Endothelial cell of umbilical vein (primary cell): ENCODE measurements around the gene UNC5B. TPM values are rescaled to one million over a fixed set of nuclear protein-coding genes. Genes with fewer than 3 reads are reported as not detected.

ENCODE experiments used
- BruUV-seq: library from RNA; stranded (reverse); fragments of 400-500 nt; replicated peaks from 2 replicates; lab custom pipeline; 2021; lab: Mats Ljungman, UMichigan
- CTCF ChIA-PET: fragments of 300-600, 350-600 bp; sonication (Branson Sonifier 250); formaldehyde crosslinking; loops from one replicate; lab custom pipeline; 2021; ENCODE audit warnings: antibody characterized with exemption, inconsistent platforms; lab: Charles Lee
- POLR2A ChIA-PET: fragments of 300-600, 350-600 bp; sonication (Branson Sonifier 250); formaldehyde crosslinking; loops from one replicate; lab custom pipeline; 2021; ENCODE audit warnings: antibody characterized with exemption, inconsistent platforms; lab: Charles Lee
- DNase-seq: peaks from one replicate; pipeline ENCODE4 v3.0.0-alpha.2; 2011; ENCODE audit warnings: low read depth, low spot score
- FAIRE-seq: peaks from 2 replicates; lab custom pipeline; 2011; peaks lifted over from hg19 to GRCh38; lab: Jason Lieb, UNC
- H2AFZ ChIP-seq: 2 replicates; pipeline ENCODE4 v1.6.0; 2012; ENCODE audit warnings: low read depth, low read length, control low read depth, inconsistent platforms
- H3K27ac ChIP-seq: 2 replicates; pipeline ENCODE4 v1.5.1; 2011; ENCODE audit warnings: low read depth, mild to moderate bottlenecking, control low read depth, low read length, moderate library complexity; ENCODE audit not compliant: insufficient read depth
- H3K27me3 ChIP-seq, 2 experiments: 2 replicates each; pipeline versions ENCODE4 v1.6.0 to v1.6.1; 2011; ENCODE audit warnings: low read length in 2 of 2, mixed read lengths in 1 of 2; ENCODE audit not compliant: control insufficient read depth in 2 of 2, insufficient read depth in 2 of 2
- H3K36me3 ChIP-seq, 2 experiments: 2 replicates in 1 of 2; 3 replicates in 1 of 2; pipeline ENCODE4 v1.5.1; 2011; ENCODE audit warnings: low read length in 2 of 2, mild to moderate bottlenecking in 1 of 2, moderate library complexity in 1 of 2; ENCODE audit not compliant: control insufficient read depth in 2 of 2, insufficient read depth in 2 of 2; ENCODE audit errors: extremely low read depth in 1 of 2
- H3K4me1 ChIP-seq: 3 replicates; pipeline ENCODE4 v1.5.1; 2011; ENCODE audit warnings: mild to moderate bottlenecking, low read length; ENCODE audit not compliant: control insufficient read depth, insufficient read depth; ENCODE audit errors: extremely low read depth
- H3K4me2 ChIP-seq: 2 replicates; pipeline ENCODE4 v1.6.1; 2011; ENCODE audit warnings: low read length, control low read depth, mixed read lengths; ENCODE audit not compliant: insufficient read depth
- H3K4me3 ChIP-seq, 3 experiments: fragments of 200-600 bp in 1 of 3; sonication (generic), shearing (Covaris generic) in 1 of 3; replicated peaks in 1 of 3; 2 replicates each; pipeline ENCODE4 v1.5.1; 2011 to 2016; ENCODE audit warnings: control low read depth in 3 of 3, low read length in 3 of 3, mild to moderate bottlenecking in 2 of 3, inconsistent platforms in 1 of 3, low read depth in 1 of 3, moderate library complexity in 1 of 3; ENCODE audit not compliant: insufficient read depth in 1 of 3
- H3K79me2 ChIP-seq: 2 replicates; pipeline ENCODE4 v1.6.0; 2012; ENCODE audit warnings: low read length, inconsistent platforms; ENCODE audit not compliant: control insufficient read depth, insufficient read depth
- H3K9ac ChIP-seq: replicated peaks from 2 replicates; pipeline ENCODE3; 2011; ENCODE audit warnings: low read length, control low read depth; ENCODE audit not compliant: insufficient read depth; ENCODE audit errors: extremely low read depth
- H3K9me1 ChIP-seq: replicated peaks from 3 replicates; pipeline ENCODE4 v1.6.0; 2011; ENCODE audit warnings: mild to moderate bottlenecking, low read length; ENCODE audit not compliant: control insufficient read depth, insufficient read depth; ENCODE audit errors: extremely low read depth
- H3K9me3 ChIP-seq: replicated peaks from 2 replicates; pipeline ENCODE4 v1.5.1; 2012; ENCODE audit warnings: low read length, inconsistent platforms; ENCODE audit not compliant: control insufficient read depth, insufficient read depth
- H4K20me1 ChIP-seq: replicated peaks from 2 replicates; pipeline ENCODE3; 2011; ENCODE audit warnings: mild to moderate bottlenecking, low read length; ENCODE audit not compliant: control insufficient read depth, insufficient read depth; ENCODE audit errors: extremely low read depth
- EZH2 ChIP-seq: IDR thresholded peaks from 2 replicates; pipeline ENCODE4 v1.6.1; 2012; ENCODE audit warnings: borderline replicate concordance, low read depth, mild to moderate bottlenecking, moderate library complexity, low read length, inconsistent platforms; ENCODE audit not compliant: severe bottlenecking
- FOS ChIP-seq: IDR thresholded peaks from 2 replicates; pipeline ENCODE4 v1.6.1; 2011; ENCODE audit warnings: mild to moderate bottlenecking, low read length, moderate library complexity, borderline replicate concordance; ENCODE audit not compliant: insufficient read depth
- GATA2 ChIP-seq: IDR thresholded peaks from 2 replicates; pipeline ENCODE4 v1.7.0; 2011; ENCODE audit warnings: low read depth, mild to moderate bottlenecking, moderate library complexity, mixed read lengths, low read length; ENCODE audit not compliant: insufficient read length, insufficient read depth
- JUN ChIP-seq: IDR thresholded peaks from 2 replicates; pipeline ENCODE4 v1.6.1; 2011; ENCODE audit warnings: borderline replicate concordance, low read depth; ENCODE audit not compliant: insufficient read length, insufficient read depth
- MYC ChIP-seq: IDR thresholded peaks from one replicate; pipeline ENCODE4 v1.6.1; 2011; ENCODE audit warnings: mild to moderate bottlenecking, low read depth, low read length
- POLR2A ChIP-seq: IDR thresholded peaks from 2 replicates; pipeline ENCODE4 v1.6.1; 2012; ENCODE audit warnings: low read depth, mild to moderate bottlenecking, control low read depth, low read length
- POLR2AphosphoS5 ChIP-seq: IDR thresholded peaks from 2 replicates; pipeline ENCODE4 v1.6.1; 2012; ENCODE audit warnings: low read depth, mild to moderate bottlenecking, control low read depth, low read length, moderate library complexity; ENCODE audit not compliant: insufficient read depth
- dilution Hi-C: fragments of 300-500 bp; cut with MboI; formaldehyde crosslinking; loops from one replicate; pipeline ENCODE4 v1.15.0; 2019; ENCODE audit warnings: low sequenced_read_pairs; ENCODE audit not compliant: extremely low pct_ligation_motif_present
- intact Hi-C: fragments of 100-400 bp; cut with micrococcal nuclease; formaldehyde crosslinking; loops from one replicate; pipeline ENCODE4 v1.10.0; 2022
- polyA plus RNA-seq, 4 experiments: library from polyadenylated mRNA; depleted of rRNA in 3 of 4; stranded (reverse) in 3 of 4; unstranded in 1 of 4; fragments of >200 nt; gene quantifications; 2 replicates each; pipeline versions ENCODE4 v1.2.1 to v1.2.3, GENCODE V29; 2011 to 2012; ENCODE audit warnings: missing spikeins in 1 of 4
- total RNA-seq: library from RNA; stranded (reverse); gene quantifications from 2 replicates; pipeline ENCODE4 v1.2.3, GENCODE V29; 2021
- TF ChIP-seq, protein P1 (sequence below), 2 donors: IDR thresholded peaks; 1 replicate in 1 of 2; 2 replicates in 1 of 2; pipeline ENCODE4 v1.5.1; 2011; ENCODE audit warnings: low read length in 2 of 2, mild to moderate bottlenecking in 2 of 2, moderate library complexity in 2 of 2, control low read depth in 1 of 2, inconsistent platforms in 1 of 2, low read depth in 1 of 2; ENCODE audit not compliant: insufficient read depth in 1 of 2; ENCODE audit errors: extremely low read depth in 1 of 2
- TF ChIP-seq, protein P2 (sequence below): IDR thresholded peaks from 2 replicates; pipeline ENCODE4 v1.6.1; 2011; ENCODE audit not compliant: insufficient read depth, insufficient read length

The UNC5B gene
- total and polyA plus RNA-seq, 2 donors (not counting 3 experiments of a cell fraction or from before 2014, with no cell fraction given), result 0.39 to 2.5 TPM

DNA sequence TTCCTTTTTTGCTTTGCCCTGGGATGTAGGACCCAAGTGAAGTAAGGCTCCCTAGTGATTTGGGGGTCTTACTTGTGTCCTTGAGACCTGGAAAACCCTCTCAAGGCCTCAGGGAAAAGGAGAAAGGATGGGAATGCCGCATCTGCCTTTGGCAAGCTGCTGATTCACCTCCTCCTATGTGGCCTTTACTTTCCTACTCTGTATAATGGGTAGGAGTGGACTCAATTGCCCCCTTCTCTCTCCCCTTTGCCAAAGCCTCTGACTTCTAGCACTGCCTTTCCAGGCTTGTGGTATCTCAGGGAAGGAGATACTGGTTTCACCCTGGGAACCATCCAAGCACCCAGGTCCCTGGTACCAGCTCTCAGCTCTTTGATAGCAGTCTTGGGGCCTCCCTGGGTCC is 35.4 kb downstream of the UNC5B start:
- Histone ChIP-seq H3K9me1 (no peaks in the 10 kb centered on the region), H3K27me3 (peaks cover 0 to 11% of the 10 kb centered on the region in 2 experiments), H3K9ac (no peak overlapping the region), H3K4me3 (no peak overlapping the region), H2AFZ (no peak overlapping the region), H3K4me1 (peaks cover 14% of the 10 kb centered on the region), H3K36me3 (no peaks in the 10 kb centered on the region), H3K27ac (no peak overlapping the region), H3K4me2 (no peak overlapping the region), H3K79me2 (no peaks in the 10 kb centered on the region), H3K9me3 (no peaks in the 10 kb centered on the region), H4K20me1 (no peaks in the 10 kb centered on the region)
- dilution Hi-C loops (no loop called here), intact Hi-C loops (no loop called here)
- ChIA-PET POLR2A (no interaction called here), CTCF (interaction anchor here (2.0 to 2.5 kb wide), 2 partner anchors 20 to 22 kb away, joined by 5 to 13 read pairs; no protein-coding TSS in a partner anchor)
- no peak for TF ChIP-seq FOS
- no peak for TF ChIP-seq GATA2
- no peak for TF ChIP-seq POLR2AphosphoS5
- no peak for TF ChIP-seq JUN
- no peak for TF ChIP-seq EZH2
- TF ChIP-seq, protein P1, sequence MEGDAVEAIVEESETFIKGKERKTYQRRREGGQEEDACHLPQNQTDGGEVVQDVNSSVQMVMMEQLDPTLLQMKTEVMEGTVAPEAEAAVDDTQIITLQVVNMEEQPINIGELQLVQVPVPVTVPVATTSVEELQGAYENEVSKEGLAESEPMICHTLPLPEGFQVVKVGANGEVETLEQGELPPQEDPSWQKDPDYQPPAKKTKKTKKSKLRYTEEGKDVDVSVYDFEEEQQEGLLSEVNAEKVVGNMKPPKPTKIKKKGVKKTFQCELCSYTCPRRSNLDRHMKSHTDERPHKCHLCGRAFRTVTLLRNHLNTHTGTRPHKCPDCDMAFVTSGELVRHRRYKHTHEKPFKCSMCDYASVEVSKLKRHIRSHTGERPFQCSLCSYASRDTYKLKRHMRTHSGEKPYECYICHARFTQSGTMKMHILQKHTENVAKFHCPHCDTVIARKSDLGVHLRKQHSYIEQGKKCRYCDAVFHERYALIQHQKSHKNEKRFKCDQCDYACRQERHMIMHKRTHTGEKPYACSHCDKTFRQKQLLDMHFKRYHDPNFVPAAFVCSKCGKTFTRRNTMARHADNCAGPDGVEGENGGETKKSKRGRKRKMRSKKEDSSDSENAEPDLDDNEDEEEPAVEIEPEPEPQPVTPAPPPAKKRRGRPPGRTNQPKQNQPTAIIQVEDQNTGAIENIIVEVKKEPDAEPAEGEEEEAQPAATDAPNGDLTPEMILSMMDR (IDR thresholded peaks at IDR 0.05; ENCODE audit: extremely low read depth in 1 of 2, insufficient read depth in 1 of 2, low read depth in 1 of 2, low read length in 2 of 2), result no peak
- TF ChIP-seq, protein P2, sequence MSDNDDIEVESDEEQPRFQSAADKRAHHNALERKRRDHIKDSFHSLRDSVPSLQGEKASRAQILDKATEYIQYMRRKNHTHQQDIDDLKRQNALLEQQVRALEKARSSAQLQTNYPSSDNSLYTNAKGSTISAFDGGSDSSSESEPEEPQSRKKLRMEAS, result no peak
- TF ChIP-seq POLR2A, result no peak
- no peak for TF ChIP-seq MYC
- FAIRE-seq (no peak), DNase-seq (no peak)
- no TSS peak for BruUV-seq
